ENCODE results near the gene ANXA1. TPM values are rescaled to one million over a fixed set of nuclear protein-coding genes. Genes with fewer than 3 reads are reported as not detected.
A peak's percentile ranks its signal among the peaks of the same experiment; 100 is the strongest.

Gene ANXA1
- total RNA-seq, 1 donor from 2014 or later = 376 TPM

GRCh38 chr9:73138516-73138915 is 13.1 kb upstream of the ANXA1 start:
- no peaks in the 10 kb centered on the region for H3K36me3 Mint-ChIP-seq (ENCODE audit: low read depth)
- peaks cover 34% of the 10 kb centered on the region for H3K4me1 Mint-ChIP-seq (ENCODE audit: low read depth)
- DNase-seq (ENCODE audit: low spot score) = no peak
- no peak overlapping the region for H3K4me3 Mint-ChIP-seq (ENCODE audit: unreplicated experiment)
- no peak overlapping the region for H3K27ac Mint-ChIP-seq (ENCODE audit: unreplicated experiment)
- TF ChIP-seq CTCF (IDR thresholded peaks at IDR 0.05) = no peak
- no peaks in the 10 kb centered on the region for H3K9me3 Mint-ChIP-seq (ENCODE audit: low read depth)
- no peaks in the 10 kb centered on the region for H3K27me3 Mint-ChIP-seq (ENCODE audit: low read depth)

- Mint-ChIP-seq H3K4me1 (ENCODE audit: low read depth) (peaks cover 45% of the 10 kb centered on the region), H3K36me3 (ENCODE audit: low read depth) (no peaks in the 10 kb centered on the region), H3K27me3 (ENCODE audit: low read depth) (no peaks in the 10 kb centered on the region), H3K27ac (ENCODE audit: unreplicated experiment) (peak overlapping the region; percentile 5), H3K9me3 (ENCODE audit: low read depth) (no peaks in the 10 kb centered on the region), H3K4me3 (ENCODE audit: unreplicated experiment) (no peak overlapping the region)
- no peak for TF ChIP-seq CTCF (IDR thresholded peaks at IDR 0.05)
- no peak for DNase-seq (ENCODE audit: low spot score)
Measured at GRCh38 chr9:73141282-73141681, 10.4 kb upstream of the ANXA1 start.

- TF ChIP-seq CTCF (IDR thresholded peaks at IDR 0.05) = no peak
- no peaks in the 10 kb centered on the region for H3K36me3 Mint-ChIP-seq (ENCODE audit: low read depth)
- peak overlapping the region; percentile 94 for H3K27ac Mint-ChIP-seq (ENCODE audit: unreplicated experiment)
- H3K4me3 Mint-ChIP-seq (ENCODE audit: unreplicated experiment) = peak overlapping the region; percentile 11
- no peaks in the 10 kb centered on the region for H3K27me3 Mint-ChIP-seq (ENCODE audit: low read depth)
- H3K4me1 Mint-ChIP-seq (ENCODE audit: low read depth) = peaks cover 47% of the 10 kb centered on the region
- no peak for DNase-seq (ENCODE audit: low spot score)
- no peaks in the 10 kb centered on the region for H3K9me3 Mint-ChIP-seq (ENCODE audit: low read depth)
Measured at GRCh38 chr9:73143711-73144328, 7.8 kb upstream of the ANXA1 start.

- no peak overlapping the region for H3K4me3 Mint-ChIP-seq (ENCODE audit: unreplicated experiment)
- H3K4me1 Mint-ChIP-seq (ENCODE audit: low read depth) = peaks cover 65% of the 10 kb centered on the region
- H3K9me3 Mint-ChIP-seq (ENCODE audit: low read depth) = no peaks in the 10 kb centered on the region
- H3K27ac Mint-ChIP-seq (ENCODE audit: unreplicated experiment) = no peak overlapping the region
- TF ChIP-seq CTCF (IDR thresholded peaks at IDR 0.05) = no peak
- no peaks in the 10 kb centered on the region for H3K36me3 Mint-ChIP-seq (ENCODE audit: low read depth)
- DNase-seq (ENCODE audit: low spot score) = no peak
- no peaks in the 10 kb centered on the region for H3K27me3 Mint-ChIP-seq (ENCODE audit: low read depth)
Measured at GRCh38 chr9:73146111-73146815, 5.4 kb upstream of the ANXA1 start.

GRCh38 chr9:73148447-73148937 is 3.2 kb upstream of the ANXA1 start:
- no peak overlapping the region for H3K4me3 Mint-ChIP-seq (ENCODE audit: unreplicated experiment)
- H3K4me1 Mint-ChIP-seq (ENCODE audit: low read depth) = peaks cover 58% of the 10 kb centered on the region
- H3K36me3 Mint-ChIP-seq (ENCODE audit: low read depth) = no peaks in the 10 kb centered on the region
- H3K9me3 Mint-ChIP-seq (ENCODE audit: low read depth) = no peaks in the 10 kb centered on the region
- peak overlapping the region; percentile 98 for H3K27ac Mint-ChIP-seq (ENCODE audit: unreplicated experiment)
- no peak for DNase-seq (ENCODE audit: low spot score)
- no peak for TF ChIP-seq CTCF (IDR thresholded peaks at IDR 0.05)
- no peaks in the 10 kb centered on the region for H3K27me3 Mint-ChIP-seq (ENCODE audit: low read depth)

All from chondrocyte (in vitro differentiated cells).